ENCODE measurements around the gene SUOX.
"Not testable (repeated sequence)": the region's sequence is repeated elsewhere in the genome, so short reads cannot be mapped to it uniquely, and the experiment has no call there.

Gene SUOX

DNA sequence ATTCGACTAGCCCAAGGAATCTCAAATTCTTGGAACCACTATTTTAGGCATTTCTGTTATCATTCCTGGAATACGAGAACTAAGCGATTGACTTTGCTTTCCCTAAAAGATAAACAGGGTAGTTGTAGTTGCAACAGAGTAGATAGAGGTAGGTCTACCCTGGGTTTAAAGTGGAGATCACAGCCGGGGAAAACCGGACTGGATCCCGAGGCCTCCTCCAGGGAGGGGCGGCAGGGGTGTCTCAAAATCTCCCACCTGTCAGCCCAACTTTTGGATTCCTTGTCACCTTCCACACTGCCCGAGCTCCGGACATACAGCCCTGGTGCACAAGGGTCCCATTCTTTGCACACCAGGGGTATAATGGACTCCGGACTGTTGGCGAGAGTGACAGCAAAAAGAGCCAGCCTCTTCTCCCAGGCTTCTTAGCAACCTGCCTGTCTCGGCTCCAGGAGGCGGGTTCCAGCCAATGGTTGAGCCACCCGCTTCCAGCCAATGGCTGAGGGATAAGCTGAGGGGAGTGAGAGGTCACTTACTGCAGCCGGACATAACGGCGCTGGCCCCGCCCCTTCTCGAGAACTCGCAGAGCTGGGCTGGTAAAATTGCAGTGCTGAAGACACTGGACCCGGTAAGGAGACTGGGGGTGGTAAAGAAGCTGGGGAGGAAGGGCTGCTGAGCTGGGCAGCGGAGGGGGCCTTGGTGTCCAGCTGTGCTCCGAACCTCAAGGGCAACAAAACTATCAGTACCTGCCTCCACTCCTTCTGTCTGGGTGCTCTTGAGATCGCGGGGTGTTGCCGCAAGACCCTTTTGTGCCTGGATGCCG lies at the start of gene SUOX:
Gene SUOX (plus strand): TSS at position 562 of the 820 bp plus-strand sequence. CDS start 4,946 bp downstream, outside the sequence.
- DNase-seq (ENCODE audit: low read depth in 2 of 2): no peak

DNA sequence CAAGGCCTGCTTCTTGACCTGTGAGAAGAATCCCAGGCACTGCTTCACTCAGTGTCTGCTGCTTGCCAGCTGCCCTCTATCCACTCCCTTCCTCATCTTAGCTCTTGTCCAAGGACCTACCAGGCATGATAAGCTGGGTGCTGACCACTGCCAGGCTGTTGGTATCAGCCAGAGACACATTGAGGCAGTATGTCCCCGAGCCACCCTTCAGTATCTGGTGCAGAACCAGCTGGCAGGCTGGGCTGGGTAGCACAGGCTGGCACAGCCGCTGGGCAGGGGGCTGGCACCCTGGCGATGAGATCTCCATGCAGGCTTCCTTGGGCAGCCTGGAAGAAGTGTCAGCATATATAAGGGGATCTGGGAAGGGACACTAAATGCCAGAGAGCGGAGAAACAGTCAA lies 41.7 kb upstream of the SUOX start:
- DNase-seq (ENCODE audit: low read depth in 2 of 2): no peak

DNA sequence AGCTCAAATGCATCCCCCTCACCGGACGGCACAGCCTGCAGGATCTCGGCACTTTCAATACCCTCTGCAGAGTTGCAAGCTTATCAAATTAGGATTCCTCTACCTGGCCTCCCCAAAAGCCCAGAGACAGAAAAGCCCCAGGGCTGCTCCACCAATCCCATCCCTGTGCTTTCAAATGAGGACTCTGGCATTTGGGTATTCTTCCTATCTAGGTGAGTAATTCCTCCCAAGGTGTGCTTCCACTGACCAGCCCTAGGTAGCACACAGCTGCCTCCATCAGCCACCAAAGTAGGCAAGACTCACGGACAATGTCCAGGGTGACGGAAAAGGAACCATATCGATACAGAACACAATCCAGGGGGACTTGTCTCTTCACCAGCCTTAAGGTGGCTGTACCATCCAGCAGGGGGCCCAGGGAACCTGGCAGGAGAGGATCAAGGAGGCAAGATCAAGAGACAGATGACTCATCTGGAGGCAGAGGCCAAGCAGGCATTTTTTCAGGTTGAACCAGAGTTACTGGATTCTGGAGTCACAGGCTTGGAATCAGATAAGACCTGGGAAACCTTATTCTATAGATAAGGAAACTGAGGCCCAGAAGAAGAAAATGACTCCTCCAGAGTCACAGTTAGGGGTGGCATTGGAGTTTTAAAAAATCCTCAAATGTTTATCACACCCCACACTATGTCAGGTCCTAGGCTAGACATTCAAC lies 41.1 kb upstream of the SUOX start:
- DNase-seq (ENCODE audit: low read depth in 2 of 2): peak in 1 of 2 donors; percentile 35

DNA sequence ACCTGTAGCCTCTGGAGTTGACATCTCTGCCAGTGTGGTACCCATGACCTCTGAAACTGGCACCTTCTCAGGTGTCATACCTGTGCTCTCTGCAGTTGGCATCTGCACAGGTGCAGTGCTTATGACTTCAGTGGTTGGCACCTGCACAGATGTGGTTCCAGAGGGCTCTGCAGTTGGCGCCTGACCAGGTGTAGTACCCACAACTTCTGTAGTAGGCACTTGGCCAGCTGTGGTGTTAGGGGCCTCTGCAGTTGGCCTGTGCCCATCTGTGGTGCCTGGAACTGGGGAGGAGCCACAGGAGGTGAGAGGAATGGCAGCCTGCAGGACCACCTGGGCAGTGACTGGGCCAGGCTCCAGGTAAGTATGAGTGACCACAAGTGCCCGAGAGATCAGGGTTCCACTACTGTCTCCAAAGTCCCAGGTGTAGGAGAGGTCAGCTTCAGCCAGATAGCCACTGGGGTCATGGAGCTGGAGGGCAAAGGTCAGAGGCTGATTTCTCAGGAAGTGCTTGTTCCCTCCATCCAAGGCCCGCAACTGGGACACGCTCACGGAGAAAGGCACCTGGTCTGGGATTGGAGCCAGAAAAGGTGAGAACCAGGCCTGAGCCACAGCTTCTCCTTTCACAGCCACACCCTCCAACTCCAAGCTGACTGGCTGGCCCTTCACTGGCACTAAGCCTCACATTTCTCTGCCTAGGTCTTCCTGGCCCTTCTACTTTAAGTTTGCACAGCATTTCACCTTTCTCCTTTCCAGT lies 39.8 kb upstream of the SUOX start:
- no peak for DNase-seq (ENCODE audit: low read depth in 2 of 2)

DNA sequence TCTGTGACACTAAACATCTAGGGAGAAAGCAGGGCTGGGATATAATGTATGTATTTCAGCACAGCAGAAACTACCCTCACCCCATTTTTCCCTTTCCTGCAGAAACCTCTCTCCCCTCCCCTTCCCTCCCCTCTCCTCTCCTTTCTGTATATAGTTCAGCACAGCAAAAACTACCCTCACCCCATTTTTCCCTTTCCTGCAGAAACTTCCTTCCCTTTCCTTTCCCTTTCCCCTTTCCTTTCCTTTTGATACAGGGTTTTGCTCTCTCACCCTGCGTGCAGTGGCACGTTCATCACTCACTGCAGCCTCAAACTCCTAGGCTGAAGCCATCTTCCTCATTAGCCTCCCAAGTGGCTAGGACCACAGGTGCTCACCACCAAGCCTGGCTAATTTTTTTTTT lies 33.3 kb upstream of the SUOX start:
- no peak for DNase-seq (ENCODE audit: low read depth in 2 of 2)

DNA sequence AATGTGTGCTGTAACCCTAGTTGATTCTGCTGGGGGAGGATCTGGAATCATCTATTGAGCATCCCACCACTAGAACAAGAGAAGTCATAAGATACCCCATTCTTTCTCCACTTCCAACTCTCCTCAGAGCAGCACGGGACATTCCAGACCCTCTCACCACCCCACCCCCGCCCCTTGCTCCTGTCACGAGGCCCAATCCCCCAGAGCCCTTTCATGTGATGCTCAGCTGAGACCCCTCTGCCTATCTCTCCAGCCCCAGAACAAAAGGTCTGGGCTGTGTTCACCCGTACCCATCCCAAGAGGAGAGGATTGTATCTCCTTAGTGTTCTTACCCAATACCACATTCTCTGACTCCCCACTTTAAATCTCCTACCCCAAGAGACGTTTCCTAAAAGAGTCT lies 31.8 kb upstream of the SUOX start:
- no peak for DNase-seq (ENCODE audit: low read depth in 2 of 2)

DNA sequence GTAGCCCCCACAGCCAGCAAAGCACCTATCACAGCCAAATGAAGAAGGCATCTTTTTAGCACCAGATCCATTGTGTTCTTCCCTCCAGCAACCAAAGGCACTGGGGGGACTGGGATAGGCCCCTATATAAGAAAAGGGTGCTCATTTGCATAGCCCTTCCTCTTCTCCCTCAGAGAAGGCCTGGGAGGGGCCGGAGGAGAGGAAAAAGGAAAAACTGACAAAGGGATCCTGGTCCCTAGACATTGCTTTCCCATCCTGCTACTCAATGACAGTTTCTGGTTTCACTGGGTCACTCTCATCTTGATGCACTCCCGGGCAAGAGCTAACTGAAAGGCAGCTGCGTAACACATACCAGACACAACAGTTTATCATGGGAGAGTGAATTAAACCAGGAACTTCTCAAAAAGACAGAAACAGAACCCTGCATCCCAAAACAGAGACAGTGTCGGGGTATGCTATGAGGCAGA lies 31.1 kb upstream of the SUOX start, which contains the start of gene PMEL:
Gene PMEL (minus strand): TSS at position 102 of the 467 bp plus-strand sequence. CDS start 31 bp downstream, at position 71.
- DNase-seq (ENCODE audit: low read depth in 2 of 2): no peak

DNA sequence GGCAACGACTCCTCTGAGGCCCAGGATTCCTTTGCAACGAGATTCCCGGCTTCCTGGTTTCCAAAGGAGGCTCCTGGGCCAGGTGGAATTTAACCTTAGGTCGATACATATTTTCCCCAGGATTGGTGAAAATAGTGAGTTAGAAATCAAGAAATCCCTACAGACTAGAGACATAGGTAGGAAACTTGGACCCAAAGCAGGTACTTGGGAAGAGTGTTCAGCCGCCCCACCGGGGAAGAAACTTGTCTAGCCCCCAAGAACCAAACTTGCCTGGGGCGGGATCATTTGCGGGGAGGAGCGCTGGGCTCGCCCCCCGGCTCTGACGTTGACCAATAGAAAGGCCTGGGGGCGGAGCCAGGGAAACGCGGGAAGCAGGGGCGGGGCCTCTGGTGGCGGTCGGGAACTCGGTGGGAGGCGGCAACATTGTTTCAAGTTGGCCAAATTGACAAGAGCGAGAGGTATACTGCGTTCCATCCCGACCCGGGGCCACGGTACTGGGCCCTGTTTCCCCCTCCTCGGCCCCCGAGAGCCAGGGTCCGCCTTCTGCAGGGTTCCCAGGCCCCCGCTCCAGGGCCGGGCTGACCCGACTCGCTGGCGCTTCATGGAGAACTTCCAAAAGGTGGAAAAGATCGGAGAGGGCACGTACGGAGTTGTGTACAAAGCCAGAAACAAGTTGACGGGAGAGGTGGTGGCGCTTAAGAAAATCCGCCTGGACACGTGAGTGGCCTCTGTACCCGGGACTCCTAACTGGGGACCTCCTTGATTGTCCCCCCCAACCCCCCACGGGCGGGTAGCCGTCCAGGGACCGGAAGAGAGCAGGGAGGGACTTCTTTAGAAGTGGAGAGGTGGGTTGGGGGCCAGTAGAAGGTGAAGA lies 30.4 kb upstream of the SUOX start, which contains the start of gene CDK2:
Gene CDK2 (plus strand): TSS at position 423 of the 874 bp plus-strand sequence. CDS start 179 bp downstream, at position 602.
- peak; percentile 84 to 91 for DNase-seq (ENCODE audit: low read depth in 2 of 2)

DNA sequence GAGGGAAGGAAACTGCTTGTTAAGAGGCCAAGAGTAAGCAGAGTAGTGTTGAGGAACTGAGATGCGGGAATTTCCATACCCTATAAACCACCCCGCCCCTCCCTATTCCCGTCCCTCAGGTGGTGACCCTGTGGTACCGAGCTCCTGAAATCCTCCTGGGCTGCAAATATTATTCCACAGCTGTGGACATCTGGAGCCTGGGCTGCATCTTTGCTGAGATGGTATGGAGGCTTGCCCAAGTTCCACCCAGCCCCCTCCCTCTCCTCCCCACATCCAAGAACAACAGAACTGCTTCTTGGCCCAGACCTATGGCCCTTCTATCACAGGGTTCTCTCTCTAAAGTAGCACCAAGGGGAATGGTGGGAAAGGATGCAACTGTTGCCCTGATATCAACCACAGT lies 27.7 kb upstream of the SUOX start:
- no peak for DNase-seq (ENCODE audit: low read depth in 2 of 2)

DNA sequence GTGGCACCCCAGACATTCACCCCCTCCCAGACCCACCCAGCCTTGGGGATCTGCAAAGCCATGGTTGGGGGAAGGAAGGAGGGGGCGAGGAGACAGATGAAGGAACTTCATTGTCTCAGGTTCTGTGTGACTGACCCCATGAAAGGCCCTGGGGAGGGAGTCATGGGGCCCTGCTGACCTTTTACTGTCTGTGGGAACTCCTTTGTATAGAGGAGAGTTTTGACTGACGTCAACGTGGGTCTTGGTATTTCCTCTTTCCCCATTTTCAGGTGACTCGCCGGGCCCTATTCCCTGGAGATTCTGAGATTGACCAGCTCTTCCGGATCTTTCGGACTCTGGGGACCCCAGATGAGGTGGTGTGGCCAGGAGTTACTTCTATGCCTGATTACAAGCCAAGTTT lies 26.3 kb upstream of the SUOX start:
- no peak for DNase-seq (ENCODE audit: low read depth in 2 of 2)

DNA sequence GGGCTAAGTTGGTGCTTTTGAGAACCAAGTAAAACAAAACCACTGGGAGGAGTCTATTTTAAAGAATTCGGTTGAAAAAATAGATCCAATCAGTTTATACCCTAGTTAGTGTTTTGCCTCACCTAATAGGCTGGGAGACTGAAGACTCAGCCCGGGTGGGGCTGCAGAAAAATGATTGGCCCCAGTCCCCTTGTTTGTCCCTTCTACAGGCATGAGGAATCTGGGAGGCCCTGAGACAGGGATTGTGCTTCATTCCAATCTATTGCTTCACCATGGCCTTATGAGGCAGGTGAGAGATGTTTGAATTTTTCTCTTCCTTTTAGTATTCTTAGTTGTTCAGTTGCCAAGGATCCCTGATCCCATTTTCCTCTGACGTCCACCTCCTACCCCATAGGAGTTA lies 25.0 kb upstream of the SUOX start:
- DNase-seq (ENCODE audit: low read depth in 2 of 2): no peak

DNA sequence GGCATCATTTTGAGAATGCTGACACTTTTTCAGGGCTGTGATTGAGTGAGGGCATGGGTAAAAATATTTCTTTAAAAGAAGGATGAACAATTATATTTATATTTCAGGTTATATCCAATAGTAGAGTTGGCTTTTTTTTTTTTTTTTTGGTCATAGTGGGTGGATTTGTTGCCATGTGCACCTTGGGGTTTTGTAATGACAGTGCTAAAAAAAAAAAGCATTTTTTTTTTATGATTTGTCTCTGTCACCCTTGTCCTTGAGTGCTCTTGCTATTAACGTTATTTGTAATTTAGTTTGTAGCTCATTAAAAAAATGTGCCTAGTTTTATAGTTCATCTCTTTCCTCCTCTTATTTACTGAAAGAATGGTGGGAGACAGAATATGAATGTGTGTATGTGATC lies 24.6 kb upstream of the SUOX start:
- DNase-seq (ENCODE audit: low read depth in 2 of 2): no peak

DNA sequence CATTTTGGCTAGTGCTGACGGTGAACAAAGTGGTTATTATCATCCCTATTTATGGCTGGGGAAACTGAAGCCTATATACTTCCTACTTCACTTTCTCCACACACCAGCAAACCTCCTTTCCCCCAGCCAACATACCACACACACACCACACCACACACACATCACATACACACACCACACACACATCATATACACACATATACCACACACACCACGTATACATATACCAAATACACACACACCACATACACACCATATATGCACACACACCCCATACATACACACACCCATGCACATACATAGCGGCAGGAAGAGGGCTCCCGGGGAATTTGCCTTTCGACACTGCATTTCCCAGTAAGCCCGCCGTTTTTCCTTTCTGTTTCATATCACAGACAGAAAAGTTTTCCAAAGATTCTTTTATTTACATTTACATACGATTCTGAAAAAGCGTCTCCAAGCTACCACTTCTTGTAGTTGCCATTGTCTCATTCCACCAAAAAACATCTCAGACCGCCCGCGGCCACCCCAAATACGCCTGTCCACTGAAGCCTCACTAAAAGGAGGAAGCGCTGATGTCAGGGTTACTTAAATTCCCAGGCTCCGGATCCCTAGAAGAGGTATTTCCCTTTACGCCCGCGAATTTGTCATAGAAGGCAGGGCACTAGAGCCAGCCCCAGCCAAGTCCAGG lies 24.0 kb upstream of the SUOX start:
- DNase-seq (ENCODE audit: low read depth in 2 of 2): no peak

DNA sequence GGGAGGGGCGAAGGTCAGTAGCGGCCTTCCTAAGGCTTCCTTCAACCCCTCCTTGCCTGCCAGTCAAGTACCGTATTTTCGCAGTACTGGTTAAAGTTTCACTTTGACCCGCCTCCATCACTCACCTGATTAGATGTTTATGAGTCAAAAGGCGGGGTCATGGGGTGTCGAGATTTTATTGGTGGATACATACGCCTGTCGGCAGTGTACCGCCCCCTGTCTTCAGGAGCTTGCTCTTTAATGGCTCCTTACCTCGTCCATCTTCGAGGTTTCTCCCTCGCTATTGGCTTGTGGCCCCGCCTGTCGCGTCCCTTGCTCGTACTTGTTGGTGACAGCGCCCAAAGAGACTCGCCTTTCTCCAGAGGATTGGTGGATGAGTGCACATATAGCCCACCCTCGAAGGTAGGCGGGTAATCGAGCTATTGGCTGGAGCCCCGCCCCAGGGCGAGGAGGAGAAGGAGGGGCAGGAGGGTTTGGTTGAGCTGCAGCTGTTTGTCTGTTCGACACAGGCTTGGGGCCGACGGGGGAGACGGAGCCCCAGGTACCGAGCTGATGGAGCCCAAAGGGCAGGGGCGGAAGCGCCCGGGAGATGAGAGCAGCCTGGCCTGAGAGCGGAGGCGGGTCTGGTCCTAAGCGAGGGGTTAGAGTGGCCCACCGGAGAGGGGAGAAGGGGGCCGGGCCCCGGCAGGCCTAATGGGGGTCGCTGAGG lies 23.3 kb upstream of the SUOX start, which contains the start of gene RAB5B:
Gene RAB5B (plus strand): TSS at position 480 of the 709 bp plus-strand sequence. CDS start 12,883 bp downstream, outside the sequence.
- DNase-seq (ENCODE audit: low read depth in 2 of 2): peak; percentile 87 to 93

DNA sequence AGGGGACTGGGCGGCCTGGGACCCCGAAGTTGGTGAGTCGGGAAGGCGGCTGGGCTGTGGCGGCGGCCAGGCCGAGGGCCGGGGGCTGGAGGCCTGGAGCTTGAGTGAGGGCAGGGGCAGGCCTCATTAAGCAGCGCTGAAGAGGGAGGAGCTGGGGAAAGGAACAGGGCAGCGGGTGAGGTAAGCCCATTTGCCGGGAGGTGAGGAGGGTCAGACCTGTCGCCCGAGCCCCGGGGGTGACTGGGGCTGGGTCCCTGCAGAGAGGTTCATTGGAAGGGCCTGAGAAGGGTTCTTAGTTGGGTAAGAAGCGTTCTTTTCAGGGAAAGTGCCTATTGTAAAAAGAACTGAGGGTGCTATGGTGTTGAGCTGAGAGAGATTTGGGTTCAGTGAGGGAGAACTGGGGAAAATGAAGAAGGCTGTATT lies 22.8 kb upstream of the SUOX start:
- DNase-seq (ENCODE audit: low read depth in 2 of 2): peak in 1 of 2 donors; percentile 10

DNA sequence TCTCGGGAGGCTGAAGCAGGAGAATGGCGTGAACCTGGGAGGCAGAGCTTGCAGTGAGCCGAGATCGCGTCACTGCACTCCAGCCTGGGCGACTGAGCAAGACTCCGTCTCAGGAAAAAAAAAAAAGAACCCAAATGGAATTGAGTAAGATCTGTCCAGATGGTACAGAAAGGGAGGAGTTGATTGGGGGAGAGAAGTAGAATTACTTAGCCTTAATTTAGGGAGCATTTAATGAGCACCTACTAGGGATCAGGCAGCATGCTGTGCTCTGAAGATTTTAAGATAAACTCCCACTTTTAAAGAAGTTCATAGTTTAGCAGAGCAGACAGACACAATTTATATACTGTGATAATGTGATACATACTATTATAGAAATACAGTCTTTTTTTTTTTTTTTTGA lies 18.7 kb upstream of the SUOX start:
- DNase-seq (ENCODE audit: low read depth in 2 of 2): no peak

DNA sequence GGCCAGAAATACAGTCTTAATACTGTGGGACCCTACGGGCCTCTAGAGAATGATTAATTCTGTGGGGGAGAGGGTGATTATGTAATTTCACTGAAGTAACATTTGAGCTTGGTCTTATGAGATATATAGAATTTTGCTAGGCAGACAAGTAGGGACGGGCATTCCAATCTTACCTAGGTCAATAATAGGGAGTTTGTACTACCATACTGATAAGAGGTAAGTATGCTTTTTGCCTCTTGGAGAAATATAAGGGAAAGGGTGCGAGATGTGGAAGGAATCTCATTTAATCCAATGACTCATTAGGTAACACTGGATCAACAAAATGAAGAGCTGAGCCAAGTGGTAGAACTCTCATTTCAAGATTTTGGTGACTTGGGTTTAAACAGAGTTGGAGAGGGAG lies 18.0 kb upstream of the SUOX start:
- no peak for DNase-seq (ENCODE audit: low read depth in 2 of 2)

DNA sequence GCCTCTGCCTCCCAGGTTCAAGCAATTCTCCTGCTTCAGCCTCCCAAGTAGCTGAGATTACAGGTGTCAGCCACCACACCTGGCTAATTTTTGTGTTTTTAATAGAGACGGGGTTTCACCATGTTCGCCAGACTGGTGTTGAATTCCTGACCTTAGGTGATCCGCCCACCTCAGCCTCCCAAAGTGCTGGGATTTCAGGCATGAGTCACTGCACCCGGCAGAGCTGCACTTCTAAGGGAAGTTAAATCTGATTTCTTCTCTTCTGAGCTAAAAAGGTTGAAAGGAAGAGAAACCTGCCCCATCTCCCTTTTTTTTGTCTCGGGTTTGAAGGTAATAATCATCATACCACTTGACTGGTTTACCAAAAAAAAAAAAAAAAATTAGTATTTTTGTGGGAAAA lies 15.2 kb upstream of the SUOX start:
- DNase-seq (ENCODE audit: low read depth in 2 of 2): not testable (repeated sequence)

DNA sequence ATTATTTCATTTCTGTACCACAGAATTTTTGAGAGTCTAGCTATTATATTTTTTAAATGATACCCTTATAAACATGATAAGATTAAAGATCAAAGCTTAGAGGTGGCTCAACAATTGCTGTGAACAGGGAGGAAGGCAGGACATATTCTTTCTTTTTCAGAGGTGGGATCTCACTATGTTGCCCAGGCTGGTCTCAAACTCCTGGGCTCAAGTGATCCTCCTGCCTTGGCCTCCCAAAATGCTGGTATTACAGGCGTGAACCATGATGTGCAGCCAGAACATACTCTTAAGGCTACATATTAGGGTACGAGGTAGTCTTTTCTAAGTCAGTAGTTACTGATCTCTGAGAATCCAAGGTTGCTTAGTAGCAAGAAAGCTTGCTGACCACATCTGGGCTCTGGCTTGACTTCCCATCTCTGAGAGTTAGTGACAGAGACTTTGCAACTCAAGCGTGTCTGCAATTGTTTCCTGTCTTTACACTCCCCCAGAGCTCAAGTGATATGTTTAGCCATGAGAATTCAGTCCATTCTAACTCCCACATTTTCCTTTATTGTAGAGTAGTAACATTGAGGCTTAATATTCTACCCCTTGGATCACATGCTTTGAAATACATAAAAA lies 14.6 kb upstream of the SUOX start:
- DNase-seq (ENCODE audit: low read depth in 2 of 2): no peak
